Ascending aorta (tissue), 2 donors: ENCODE results near the gene FGF11. TPM values are rescaled to one million over a fixed set of nuclear protein-coding genes. Genes with fewer than 3 reads are reported as not detected.

Experiments
- DNase-seq, 2 donors: peaks; one replicate each; pipeline ENCODE4 v3.0.0-alpha.2; 2019; ENCODE audit warnings: low spot score in 2 of 2
- H3K27ac ChIP-seq, 2 donors: fragments of 200-600 bp; sonication (generic); one replicate each; pipeline ENCODE4 v1.5.1; 2016 to 2017; ENCODE audit warnings: mild to moderate bottlenecking in 1 of 2
- H3K27me3 ChIP-seq: fragments of 200-600 bp; sonication (generic); one replicate; pipeline ENCODE4 v1.5.1; 2017
- H3K36me3 ChIP-seq, 2 donors: fragments of 200-600 bp; sonication (generic); one replicate each; pipeline ENCODE4 v1.5.1; 2016
- H3K4me1 ChIP-seq, 2 donors: fragments of 200-600 bp; sonication (generic); one replicate each; pipeline ENCODE4 v1.5.1; 2016 to 2017; ENCODE audit warnings: mild to moderate bottlenecking in 1 of 2
- H3K4me3 ChIP-seq, 2 donors: fragments of 200-600 bp; sonication (generic); one replicate each; pipeline ENCODE4 v1.5.1; 2016 to 2017; ENCODE audit warnings: mild to moderate bottlenecking in 1 of 2
- H3K9me3 ChIP-seq, 2 donors: fragments of 200-600 bp; sonication (generic); one replicate each; pipeline ENCODE4 v1.5.1; 2016
- CTCF ChIP-seq, 3 experiments: fragments of 200-600 bp in 2 of 3; fragments of 450-650 bp in 1 of 3; sonication (generic) in 2 of 3; IDR thresholded peaks; one replicate each; pipeline ENCODE4 v1.5.1; 2016 to 2019; ENCODE audit warnings: antibody characterized with exemption in 3 of 3, mild to moderate bottlenecking in 1 of 3, moderate library complexity in 1 of 3
- intact Hi-C: fragments of 100-400 bp; cut with DNase I; formaldehyde crosslinking; loops from one replicate; pipeline ENCODE4 v1.15.1; 2023
- total RNA-seq: library from RNA; depleted of rRNA; stranded (reverse); fragments of >200 nt; gene quantifications from one replicate; pipeline ENCODE4 v1.1.0, GENCODE V29; 2016

Gene FGF11
- total RNA-seq, 1 donor from 2014 or later, result 0.32 TPM

DNA sequence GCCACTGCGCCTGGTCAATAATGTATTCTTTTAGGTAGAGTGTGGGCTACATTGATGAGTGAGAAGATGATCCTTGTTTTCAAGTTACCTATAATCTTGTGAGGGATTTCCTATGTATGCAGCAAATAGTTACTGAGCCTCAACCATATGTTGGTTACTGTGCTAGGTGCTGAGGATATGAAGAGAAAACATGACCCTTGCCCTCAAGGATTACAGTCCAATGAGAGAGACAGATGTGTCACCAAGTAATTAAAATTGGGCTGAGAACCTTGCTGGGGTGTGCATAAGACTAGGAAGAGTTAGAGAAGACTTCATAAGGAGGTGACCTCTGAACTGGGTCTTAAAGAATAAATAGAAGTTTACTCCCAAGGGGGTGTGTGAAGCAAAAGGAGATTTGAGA is 52.3 kb downstream of the FGF11 start:
- intact Hi-C loops, result no loop called here
- Histone ChIP-seq H3K9me3 (no peaks in the 10 kb centered on the region), H3K27me3 (no peaks in the 10 kb centered on the region), H3K4me1 (peaks cover 2 to 21% of the 10 kb centered on the region in 2 donors), H3K36me3 (peaks cover 10 to 13% of the 10 kb centered on the region in 2 donors), H3K4me3 (no peak overlapping the region), H3K27ac (no peak overlapping the region)
- TF ChIP-seq CTCF (IDR thresholded peaks at IDR 0.05), result no peak
- DNase-seq, result no peak

DNA sequence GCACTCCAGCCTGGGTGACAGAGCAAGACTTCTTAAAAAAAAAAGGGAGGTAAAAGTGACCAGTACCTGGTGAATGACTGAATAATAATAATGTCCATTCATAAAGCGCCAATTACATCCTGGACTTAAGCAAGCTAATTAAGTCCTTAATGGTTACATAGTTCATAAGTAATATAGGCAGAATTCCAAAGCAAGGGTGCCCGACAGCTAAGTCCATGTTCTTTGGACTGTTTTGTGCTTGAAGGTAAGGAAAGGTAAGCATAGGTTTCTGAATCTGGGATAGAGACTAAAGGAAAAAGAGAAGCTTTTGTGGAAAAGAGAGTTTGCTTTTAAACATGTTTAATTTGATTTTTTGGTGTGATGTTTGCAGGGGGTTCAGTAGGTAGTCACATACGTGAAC is 54.6 kb downstream of the FGF11 start:
- Histone ChIP-seq H3K27ac (no peak overlapping the region), H3K4me3 (no peak overlapping the region), H3K36me3 (peaks cover 33 to 37% of the 10 kb centered on the region in 2 donors), H3K9me3 (no peaks in the 10 kb centered on the region), H3K4me1 (peaks cover 0 to 3% of the 10 kb centered on the region in 2 donors), H3K27me3 (no peaks in the 10 kb centered on the region)
- intact Hi-C loops, result no loop called here
- no peak for TF ChIP-seq CTCF (IDR thresholded peaks at IDR 0.05)
- DNase-seq, result no peak

Other genes with a start within 250 kb of the FGF11 start
- gene DLG4, start 219.7 kb upstream of the FGF11 start, total RNA-seq, result 34.9 TPM
- 1,048 TPM for gene ACADVL, start 219.6 kb upstream of the FGF11 start, total RNA-seq
- gene DVL2, start 205.0 kb upstream of the FGF11 start, total RNA-seq, result 17.2 TPM
- 13.3 TPM for gene PHF23, start 200.1 kb upstream of the FGF11 start, total RNA-seq
- 422 TPM for gene GABARAP, start 197.1 kb upstream of the FGF11 start, total RNA-seq
- 81.4 TPM for gene CTDNEP1, start 187.8 kb upstream of the FGF11 start, total RNA-seq
- 106 TPM for gene ELP5, start 187.3 kb upstream of the FGF11 start, total RNA-seq
- not detected for gene CLDN7, start 177.0 kb upstream of the FGF11 start, total RNA-seq
- 4.9 TPM for gene SLC2A4, start 157.8 kb upstream of the FGF11 start, total RNA-seq
- gene YBX2, start 144.9 kb upstream of the FGF11 start, total RNA-seq, result not detected
- gene EIF5A, start 131.9 kb upstream of the FGF11 start, total RNA-seq, result 248 TPM
- 52.4 TPM for gene GPS2, start 124.2 kb upstream of the FGF11 start, total RNA-seq
- gene NEURL4, start 110.2 kb upstream of the FGF11 start, total RNA-seq, result 22.0 TPM
- 12.0 TPM for gene ACAP1, start 103.0 kb upstream of the FGF11 start, total RNA-seq
- gene KCTD11, start 87.3 kb upstream of the FGF11 start, total RNA-seq, result 14.6 TPM
- not detected for gene TMEM95, start 84.4 kb upstream of the FGF11 start, total RNA-seq
- 0.43 TPM for gene TNK1, start 58.4 kb upstream of the FGF11 start, total RNA-seq
- 297 TPM for gene PLSCR3, start 45.0 kb upstream of the FGF11 start, total RNA-seq
- 241 TPM for gene TMEM256, start 35.4 kb upstream of the FGF11 start, total RNA-seq
- 34.3 TPM for gene NLGN2, start 31.7 kb upstream of the FGF11 start, total RNA-seq
- gene SPEM1, start 19.2 kb upstream of the FGF11 start, total RNA-seq, result not detected
- not detected for gene SPEM2, start 13.9 kb upstream of the FGF11 start, total RNA-seq
- gene SPEM3, start 10.7 kb upstream of the FGF11 start, total RNA-seq, result not detected
- gene TMEM102, start 4.1 kb upstream of the FGF11 start, total RNA-seq, result 20.4 TPM
- gene CHRNB1, start 5.5 kb downstream of the FGF11 start, total RNA-seq, result 5.0 TPM
- 67.9 TPM for gene ZBTB4, start 40.1 kb downstream of the FGF11 start, total RNA-seq
- not detected for gene SLC35G6, start 41.9 kb downstream of the FGF11 start, total RNA-seq
- gene POLR2A, start 44.9 kb downstream of the FGF11 start, total RNA-seq, result 69.5 TPM
- gene TNFSF12, start 109.5 kb downstream of the FGF11 start, total RNA-seq, result 88.6 TPM
- gene TNFSF13, start 119.2 kb downstream of the FGF11 start, total RNA-seq, result 17.5 TPM
- 92.0 TPM for gene SENP3, start 122.4 kb downstream of the FGF11 start, total RNA-seq
- gene CD68, start 140.1 kb downstream of the FGF11 start, total RNA-seq, result 151 TPM
- gene MPDU1, start 144.3 kb downstream of the FGF11 start, total RNA-seq, result 157 TPM
- not detected for gene SOX15, start 150.6 kb downstream of the FGF11 start, total RNA-seq
- gene FXR2, start 175.4 kb downstream of the FGF11 start, total RNA-seq, result 19.3 TPM
- 22.6 TPM for gene SAT2, start 188.3 kb downstream of the FGF11 start, total RNA-seq
- gene SHBG, start 190.6 kb downstream of the FGF11 start, total RNA-seq, result not detected
- 0.11 TPM for gene ATP1B2, start 211.4 kb downstream of the FGF11 start, total RNA-seq
- 48.0 TPM for gene TP53, start 248.0 kb downstream of the FGF11 start, total RNA-seq
- 1.5 TPM for gene WRAP53, start 249.0 kb downstream of the FGF11 start, total RNA-seq